Kidney (tissue), 14 donors: ENCODE data around the gene AUTS2. TPM values are rescaled to one million over a fixed set of nuclear protein-coding genes. Genes with fewer than 3 reads are reported as not detected.

Source experiments
- DNase-seq, 5 donors: peaks; one replicate each; pipeline ENCODE4 v3.0.0-alpha.2; 2013 to 2020
- FAIRE-seq: peaks from 2 replicates; lab custom pipeline; 2012; peaks lifted over from hg19 to GRCh38; lab: Jason Lieb, UNC
- H3K27ac ChIP-seq, 2 donors: one replicate each; pipeline ENCODE4 v1.7.0; 2013; ENCODE audit warnings: low read depth in 2 of 2, low read length in 2 of 2, inconsistent platforms in 1 of 2
- H3K27me3 ChIP-seq: one replicate; pipeline ENCODE4 v1.7.1; 2013; ENCODE audit warnings: low read length, inconsistent platforms; ENCODE audit not compliant: control insufficient read depth, insufficient read depth
- H3K36me3 ChIP-seq, 3 donors: one replicate each; pipeline versions ENCODE4 v1.7.0 to v1.7.1; 2013; ENCODE audit warnings: low read length in 3 of 3, control low read depth in 1 of 3, inconsistent platforms in 1 of 3; ENCODE audit not compliant: insufficient read depth in 3 of 3, control insufficient read depth in 2 of 3
- H3K4me1 ChIP-seq, 3 donors: one replicate each; pipeline versions ENCODE4 v1.7.0 to v1.7.1; 2013; ENCODE audit warnings: low read length in 3 of 3, inconsistent platforms in 1 of 3, low read depth in 1 of 3; ENCODE audit not compliant: control insufficient read depth in 2 of 3, insufficient read depth in 2 of 3
- H3K4me3 ChIP-seq, 3 donors: one replicate each; pipeline versions ENCODE4 v1.7.0 to v1.8.1; 2013; ENCODE audit warnings: low read length in 3 of 3, control low read depth in 1 of 3, inconsistent platforms in 1 of 3
- H3K9ac ChIP-seq, 3 donors: one replicate each; pipeline versions ENCODE4 v1.7.0 to v1.7.1; 2013; ENCODE audit warnings: low read length in 3 of 3, control low read depth in 1 of 3, inconsistent platforms in 1 of 3
- H3K9me3 ChIP-seq, 3 donors: one replicate each; pipeline versions ENCODE4 v1.7.0 to v1.7.1; 2013; ENCODE audit warnings: low read length in 3 of 3, control low read depth in 1 of 3, inconsistent platforms in 1 of 3; ENCODE audit not compliant: control insufficient read depth in 2 of 3, insufficient read depth in 1 of 3
- CTCF ChIP-seq: IDR thresholded peaks from 3 replicates; pipeline ENCODE4 v1.5.1; 2012; ENCODE audit warnings: mild to moderate bottlenecking, moderate library complexity, borderline replicate concordance; ENCODE audit not compliant: insufficient read depth; ENCODE audit errors: extremely low read depth
- intact Hi-C: fragments of 100-400 bp; cut with DNase I; formaldehyde crosslinking; loops from one replicate; pipeline ENCODE4 v1.11.1; 2022
- polyA plus RNA-seq: library from polyadenylated mRNA; stranded (reverse); fragments of 350-450 nt; fragmentation: Illumina TruSeq; extraction: RNeasy Lipid Tissue Mini Kit (QIAGEN cat#74804); gene quantifications from one replicate; pipeline ENCODE4 v1.2.3, GENCODE V29; 2014; ENCODE audit warnings: low read depth, low replicate concordance; ENCODE audit not compliant: insufficient read depth
- total RNA-seq: library from RNA; stranded (reverse); fragmentation: NEBNext Ultra II Directional; extraction: Animal tissue kit (Norgen Biotek cat#: 25700); gene quantifications from one replicate; pipeline ENCODE4 v1.2.1, GENCODE V29; 2021
- donor health status: control.
- donor health status: control.
- donor health status: control.
- donor health status: control.
- donor health status: control.
- donor health status: DM: yes; HTN: yes; CAD: no.
- donor health status: Normal renal cell carcinoma (clear cell type).

AUTS2 gene
- total and polyA plus RNA-seq, 2 donors from 2014 or later: 5.2 to 33.8 TPM

- DNase-seq (peak in 1 of 5 donors; percentile 27), FAIRE-seq (no peak)
- Histone ChIP-seq H3K9ac (no peak overlapping the region), H3K9me3 (no peaks in the 10 kb centered on the region), H3K27me3 (no peaks in the 10 kb centered on the region), H3K36me3 (no peaks in the 10 kb centered on the region), H3K4me1 (peaks cover 0 to 3% (median 0%) of the 10 kb centered on the region in 3 donors), H3K27ac (no peak overlapping the region), H3K4me3 (no peak overlapping the region)
- intact Hi-C loops: no loop called here
- no peak for TF ChIP-seq CTCF
Observed at GRCh38 chr7:70131817-70132216, 533.5 kb downstream of the AUTS2 start.

- Histone ChIP-seq H3K9me3 (no peaks in the 10 kb centered on the region), H3K4me3 (no peak overlapping the region), H3K27me3 (no peaks in the 10 kb centered on the region), H3K9ac (no peak overlapping the region), H3K4me1 (peaks cover 0 to 3% (median 0%) of the 10 kb centered on the region in 3 donors), H3K36me3 (no peaks in the 10 kb centered on the region), H3K27ac (no peak overlapping the region)
- DNase-seq (peak in 2 of 5 donors; percentile 18 to 31), FAIRE-seq (no peak)
- intact Hi-C loops: no loop called here
- no peak for TF ChIP-seq CTCF
Observed at GRCh38 chr7:70132226-70132851, 534.1 kb downstream of the AUTS2 start.

- no peaks in the 10 kb centered on the region for H3K27me3 ChIP-seq
- no peak for FAIRE-seq
- intact Hi-C loops: no loop called here
Observed at GRCh38 chr7:70132852-70133690, 534.8 kb downstream of the AUTS2 start.

More at GRCh38 chr7:70132852-70133690, 534.8 kb downstream of the AUTS2 start:
- peaks cover 0 to 3% (median 0%) of the 10 kb centered on the region in 3 donors for H3K4me1 ChIP-seq
- no peak overlapping the region for H3K4me3 ChIP-seq
- no peak for TF ChIP-seq CTCF
- H3K9me3 ChIP-seq: no peaks in the 10 kb centered on the region
- no peak for DNase-seq
- H3K27ac ChIP-seq: no peak overlapping the region
- H3K36me3 ChIP-seq: no peaks in the 10 kb centered on the region
- H3K9ac ChIP-seq: no peak overlapping the region
